ENCODE results near the gene LRIG1.
"Not testable (repeated sequence)": the region's sequence is repeated elsewhere in the genome, so short reads cannot be mapped to it uniquely, and the experiment has no call there.

The LRIG1 gene

GRCh38 chr3:66427352-66427751 is 73.5 kb downstream of the LRIG1 start:
- no peak overlapping the region for H3K4me3 ChIP-seq (replicated peaks; ENCODE audit: low read depth, low read length)
- DNase-seq (ENCODE audit: low read depth) = no peak
- TF ChIP-seq, protein P1, sequence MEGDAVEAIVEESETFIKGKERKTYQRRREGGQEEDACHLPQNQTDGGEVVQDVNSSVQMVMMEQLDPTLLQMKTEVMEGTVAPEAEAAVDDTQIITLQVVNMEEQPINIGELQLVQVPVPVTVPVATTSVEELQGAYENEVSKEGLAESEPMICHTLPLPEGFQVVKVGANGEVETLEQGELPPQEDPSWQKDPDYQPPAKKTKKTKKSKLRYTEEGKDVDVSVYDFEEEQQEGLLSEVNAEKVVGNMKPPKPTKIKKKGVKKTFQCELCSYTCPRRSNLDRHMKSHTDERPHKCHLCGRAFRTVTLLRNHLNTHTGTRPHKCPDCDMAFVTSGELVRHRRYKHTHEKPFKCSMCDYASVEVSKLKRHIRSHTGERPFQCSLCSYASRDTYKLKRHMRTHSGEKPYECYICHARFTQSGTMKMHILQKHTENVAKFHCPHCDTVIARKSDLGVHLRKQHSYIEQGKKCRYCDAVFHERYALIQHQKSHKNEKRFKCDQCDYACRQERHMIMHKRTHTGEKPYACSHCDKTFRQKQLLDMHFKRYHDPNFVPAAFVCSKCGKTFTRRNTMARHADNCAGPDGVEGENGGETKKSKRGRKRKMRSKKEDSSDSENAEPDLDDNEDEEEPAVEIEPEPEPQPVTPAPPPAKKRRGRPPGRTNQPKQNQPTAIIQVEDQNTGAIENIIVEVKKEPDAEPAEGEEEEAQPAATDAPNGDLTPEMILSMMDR (IDR thresholded peaks at IDR 0.05; ENCODE audit: low read length, missing control alignments) = no peak

DNA sequence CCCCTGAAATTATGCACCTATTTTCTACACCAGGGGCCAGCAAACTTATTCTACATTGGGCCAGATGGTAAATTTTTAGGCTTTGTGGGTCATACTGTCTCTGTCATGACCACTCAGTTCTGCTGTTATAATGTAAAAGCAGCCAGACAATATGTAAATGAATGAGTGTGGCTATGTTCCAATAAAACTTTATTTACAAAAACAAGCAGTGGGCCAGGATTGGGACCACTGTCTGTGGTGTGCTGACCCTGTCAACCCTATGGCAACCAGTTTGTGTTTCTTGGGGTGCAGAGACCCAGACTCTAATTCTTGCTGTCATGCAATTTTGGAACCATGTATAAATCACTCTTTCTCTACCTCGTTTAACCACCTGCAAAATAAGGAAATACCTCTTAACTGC is 74.7 kb downstream of the LRIG1 start:
- no peak for DNase-seq (ENCODE audit: low read depth)
- TF ChIP-seq, protein P1 (IDR thresholded peaks at IDR 0.05; ENCODE audit: low read length, missing control alignments) = no peak

DNA sequence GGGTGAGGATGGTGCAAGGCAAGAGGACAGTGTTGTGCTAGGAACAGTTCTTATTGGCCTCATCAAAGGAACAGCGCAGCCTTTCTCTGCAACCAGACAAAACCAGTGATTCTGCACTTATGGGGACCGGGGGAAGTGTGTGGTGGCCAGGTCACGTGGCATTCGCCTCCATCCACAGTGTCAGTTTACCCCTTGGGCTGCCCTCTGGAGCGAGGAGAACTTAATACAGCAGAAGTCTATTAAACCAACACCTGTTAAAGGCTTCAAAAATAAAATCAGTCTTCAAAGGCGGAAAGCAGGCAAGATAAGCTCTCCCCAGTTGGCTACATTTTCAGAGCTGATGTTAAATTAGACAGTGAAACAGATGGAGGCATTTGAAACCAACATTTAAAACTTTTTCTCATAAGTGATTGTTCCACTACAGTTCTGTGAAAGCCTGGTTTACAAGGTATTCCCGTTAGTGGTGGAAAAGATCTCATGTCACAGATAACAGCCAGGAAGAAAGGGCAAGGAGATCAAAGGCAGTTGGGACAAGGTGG is 75.2 kb downstream of the LRIG1 start:
- H3K4me3 ChIP-seq (replicated peaks; ENCODE audit: low read depth, low read length) = no peak overlapping the region
- TF ChIP-seq, protein P1 (IDR thresholded peaks at IDR 0.05; ENCODE audit: low read length, missing control alignments) = no peak

More for the DNA sequence above, 74.7 kb downstream of the LRIG1 start:
- no peak overlapping the region for H3K4me3 ChIP-seq (replicated peaks; ENCODE audit: low read depth, low read length)

GRCh38 chr3:66425032-66425431 is 75.8 kb downstream of the LRIG1 start:
- DNase-seq (ENCODE audit: low read depth) = no peak
- TF ChIP-seq, protein P1 (IDR thresholded peaks at IDR 0.05; ENCODE audit: low read length, missing control alignments) = no peak
- no peak overlapping the region for H3K4me3 ChIP-seq (replicated peaks; ENCODE audit: low read depth, low read length)

More for the DNA sequence above, 75.2 kb downstream of the LRIG1 start:
- DNase-seq (ENCODE audit: low read depth) = no peak

DNA sequence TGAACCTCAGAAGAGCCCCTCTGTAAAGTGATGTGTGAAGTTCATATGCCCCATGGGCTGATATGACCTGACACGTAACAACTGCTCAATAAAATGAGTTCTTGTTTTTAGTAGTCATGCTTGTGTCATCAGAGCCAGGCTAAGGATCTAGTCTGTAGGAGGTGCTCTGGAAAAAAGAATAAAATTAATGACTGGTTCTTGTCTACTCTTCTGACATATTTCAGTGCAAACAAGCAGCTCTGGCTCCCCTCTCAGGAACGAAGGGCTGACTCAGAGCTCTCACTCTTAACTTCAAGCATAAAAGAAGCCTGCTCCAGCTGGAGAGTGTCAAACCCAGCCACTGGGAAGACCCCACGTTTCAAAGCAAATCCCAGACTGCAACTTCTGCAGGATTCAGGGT is 77.0 kb downstream of the LRIG1 start:
- TF ChIP-seq, protein P1 (IDR thresholded peaks at IDR 0.05; ENCODE audit: low read length, missing control alignments) = peak; percentile 13
- DNase-seq (ENCODE audit: low read depth) = peak; percentile 79
- no peak overlapping the region for H3K4me3 ChIP-seq (replicated peaks; ENCODE audit: low read depth, low read length)

GRCh38 chr3:66421893-66422292 is 78.9 kb downstream of the LRIG1 start:
- H3K4me3 ChIP-seq (replicated peaks; ENCODE audit: low read depth, low read length); DNase-seq (ENCODE audit: low read depth): not testable (repeated sequence)

DNA sequence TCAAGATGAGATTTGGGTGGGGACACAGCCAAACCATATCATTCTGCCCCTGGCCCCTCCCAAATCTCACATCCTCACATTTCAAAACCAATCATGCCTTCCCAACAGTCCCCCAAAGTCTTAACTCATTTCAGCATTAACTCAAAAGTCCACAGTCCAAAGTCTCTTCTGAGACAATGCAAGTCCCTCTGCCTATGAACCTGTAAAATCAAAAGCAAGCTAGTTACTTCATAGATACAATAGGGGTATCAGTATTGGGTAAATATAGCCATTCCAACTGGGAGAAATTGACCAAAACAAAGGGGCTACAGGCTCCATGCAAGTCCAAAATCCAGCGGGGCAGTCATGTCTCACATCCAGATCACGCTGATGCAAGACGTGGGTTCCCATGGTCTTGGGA is 79.7 kb downstream of the LRIG1 start:
- not testable (repeated sequence) for DNase-seq (ENCODE audit: low read depth)

DNA sequence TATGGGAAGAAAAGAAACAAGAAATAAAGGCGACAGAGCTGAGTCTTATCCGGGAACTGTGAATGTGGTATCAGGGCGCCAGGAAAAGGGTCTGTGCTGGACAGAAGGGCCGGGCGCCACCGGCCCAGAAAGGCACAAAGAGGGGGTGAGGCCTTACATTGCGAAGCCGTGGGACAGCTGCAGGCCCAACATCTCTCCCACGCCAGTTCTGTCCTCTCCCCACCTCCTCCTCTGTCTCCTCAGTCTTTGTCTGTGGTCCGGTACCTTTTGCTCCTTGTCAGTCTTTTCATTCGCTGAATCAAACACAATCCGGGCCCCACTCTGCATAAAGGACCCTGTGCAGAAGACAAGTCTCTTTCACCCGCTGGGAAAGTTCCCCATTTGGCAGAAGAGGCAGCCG is 81.8 kb downstream of the LRIG1 start:
- no peak for DNase-seq (ENCODE audit: low read depth)
- TF ChIP-seq, protein P1 (IDR thresholded peaks at IDR 0.05; ENCODE audit: low read length, missing control alignments) = no peak
- H3K4me3 ChIP-seq (replicated peaks; ENCODE audit: low read depth, low read length) = no peak overlapping the region

More for the DNA sequence above, 79.7 kb downstream of the LRIG1 start:
- H3K4me3 ChIP-seq (replicated peaks; ENCODE audit: low read depth, low read length) = not testable (repeated sequence)
